ENCODE data around the gene BMP6. TPM values are rescaled to one million over a fixed set of nuclear protein-coding genes. Genes with fewer than 3 reads are reported as not detected.

The BMP6 gene
- total RNA-seq, 4 donors from 2014 or later = 1.8 to 7.4 (median 3.8) TPM

- Histone ChIP-seq H3K4me1 (no peaks in the 10 kb centered on the region), H3K9me3 (no peaks in the 10 kb centered on the region), H3K4me3 (no peak overlapping the region), H3K36me3 (no peaks in the 10 kb centered on the region), H3K27me3 (no peaks in the 10 kb centered on the region), H3K27ac (no peak overlapping the region)
- no peak for TF ChIP-seq EP300 (IDR thresholded peaks at IDR 0.05)
- DNase-seq (ENCODE audit: low spot score in 2 of 2) = no peak
- 93% methylated on average over 1 of the region's 1 CpG for WGBS
These were observed 191.1 kb downstream of the BMP6 start for GRCh38 chr6:7916959-7917358.

- Histone ChIP-seq H3K9me3 (no peaks in the 10 kb centered on the region), H3K4me1 (no peaks in the 10 kb centered on the region), H3K27me3 (no peaks in the 10 kb centered on the region), H3K4me3 (no peak overlapping the region), H3K27ac (no peak overlapping the region), H3K36me3 (no peaks in the 10 kb centered on the region)
- 90% methylated on average over 5 of the region's 5 CpGs for WGBS
- TF ChIP-seq POLR2AphosphoS5 (IDR thresholded peaks at IDR 0.05) (no peak), POLR2A (IDR thresholded peaks at IDR 0.05) (no peak), EP300 (IDR thresholded peaks at IDR 0.05) (no peak), CTCF (IDR thresholded peaks at IDR 0.05) (no peak)
- no peak for DNase-seq (ENCODE audit: low spot score in 2 of 2)
These were observed 191.8 kb downstream of the BMP6 start for GRCh38 chr6:7917729-7918128.

- Histone ChIP-seq H3K27ac (no peak overlapping the region), H3K4me1 (no peaks in the 10 kb centered on the region), H3K27me3 (no peaks in the 10 kb centered on the region), H3K36me3 (no peaks in the 10 kb centered on the region), H3K9me3 (no peaks in the 10 kb centered on the region), H3K4me3 (no peak overlapping the region)
- 90% methylated on average over 4 of the region's 4 CpGs for WGBS
- no peak for DNase-seq (ENCODE audit: low spot score in 2 of 2)
- no peak for TF ChIP-seq EP300 (IDR thresholded peaks at IDR 0.05)
- no peak for TF ChIP-seq CTCF (IDR thresholded peaks at IDR 0.05)
- TF ChIP-seq POLR2A (IDR thresholded peaks at IDR 0.05) = no peak
These were observed 192.5 kb downstream of the BMP6 start for GRCh38 chr6:7918403-7918802.

- DNase-seq (ENCODE audit: low spot score in 2 of 2) = no peak
- H3K27ac ChIP-seq = peak overlapping the region; percentile 11
- H3K36me3 ChIP-seq = no peaks in the 10 kb centered on the region
- H3K27me3 ChIP-seq = no peaks in the 10 kb centered on the region
- H3K9me3 ChIP-seq = no peaks in the 10 kb centered on the region
- H3K4me3 ChIP-seq = no peak overlapping the region
- no peaks in the 10 kb centered on the region for H3K4me1 ChIP-seq
- TF ChIP-seq CTCF (IDR thresholded peaks at IDR 0.05) (no peak), POLR2AphosphoS5 (IDR thresholded peaks at IDR 0.05) (no peak), POLR2A (IDR thresholded peaks at IDR 0.05) (no peak), EP300 (IDR thresholded peaks at IDR 0.05) (no peak)
- 33% methylated on average over 8 of the region's 8 CpGs for WGBS
These were observed 194.0 kb downstream of the BMP6 start for GRCh38 chr6:7919871-7920270.

GRCh38 chr6:7920425-7920824, 194.5 kb downstream of the BMP6 start:
- Histone ChIP-seq H3K4me3 (no peak overlapping the region), H3K9me3 (no peaks in the 10 kb centered on the region), H3K4me1 (no peaks in the 10 kb centered on the region), H3K27ac (peak overlapping the region; percentile 11), H3K36me3 (no peaks in the 10 kb centered on the region), H3K27me3 (no peaks in the 10 kb centered on the region)
- WGBS = 69% methylated on average over 2 of the region's 2 CpGs
- no peak for DNase-seq (ENCODE audit: low spot score in 2 of 2)
- TF ChIP-seq POLR2AphosphoS5 (IDR thresholded peaks at IDR 0.05) = no peak
- no peak for TF ChIP-seq CTCF (IDR thresholded peaks at IDR 0.05)
- no peak for TF ChIP-seq EP300 (IDR thresholded peaks at IDR 0.05)
- no peak for TF ChIP-seq POLR2A (IDR thresholded peaks at IDR 0.05)

- Histone ChIP-seq H3K36me3 (no peaks in the 10 kb centered on the region), H3K27ac (no peak overlapping the region), H3K4me3 (no peak overlapping the region), H3K9me3 (peaks cover 5% of the 10 kb centered on the region), H3K27me3 (no peaks in the 10 kb centered on the region), H3K4me1 (no peaks in the 10 kb centered on the region)
- 75% methylated on average over 4 of the region's 4 CpGs for WGBS
- no peak for DNase-seq (ENCODE audit: low spot score in 2 of 2)
- TF ChIP-seq POLR2AphosphoS5 (IDR thresholded peaks at IDR 0.05) = no peak
- no peak for TF ChIP-seq POLR2A (IDR thresholded peaks at IDR 0.05)
- TF ChIP-seq CTCF (IDR thresholded peaks at IDR 0.05) = no peak
- TF ChIP-seq EP300 (IDR thresholded peaks at IDR 0.05) = no peak
These were observed 195.1 kb downstream of the BMP6 start for GRCh38 chr6:7921046-7921445.
